GM06990 (cell line): ENCODE measurements around the gene KLK14.

Source experiments
- DNase-seq: peaks from one replicate; pipeline ENCODE4 v3.0.0-alpha.2; 2011; ENCODE audit not compliant: insufficient read length; ENCODE audit errors: extremely low read depth
- H3K27me3 ChIP-seq: replicated peaks from 2 replicates; pipeline ENCODE4 v1.6.0; 2011; ENCODE audit warnings: low read length; ENCODE audit not compliant: control insufficient read depth, insufficient read depth
- H3K36me3 ChIP-seq: 2 replicates; pipeline ENCODE4 v1.5.1; 2011; ENCODE audit warnings: low read length; ENCODE audit not compliant: control insufficient read depth, insufficient read depth
- H3K4me3 ChIP-seq: replicated peaks from 2 replicates; pipeline ENCODE4 v1.5.1; 2011; ENCODE audit warnings: low read depth, mild to moderate bottlenecking, control low read depth, low read length
- CTCF ChIP-seq: IDR thresholded peaks from 2 replicates; pipeline ENCODE4 v1.5.1; 2011; ENCODE audit warnings: low read length, control low read depth, mild to moderate bottlenecking, inconsistent platforms; ENCODE audit not compliant: insufficient read depth, poor library complexity, severe bottlenecking

Gene KLK14

GRCh38 chr19:51040151-51040550 is 42.5 kb downstream of the KLK14 start:
- no peaks in the 10 kb centered on the region for H3K27me3 ChIP-seq
- TF ChIP-seq CTCF = no peak
- no peak for DNase-seq

GRCh38 chr19:51036519-51036918 is 46.2 kb downstream of the KLK14 start:
- H3K4me3 ChIP-seq = no peak overlapping the region
- no peak for DNase-seq
- H3K27me3 ChIP-seq = 0 out of 2 replicates have a peak, but pooled peaks cover 1% of the 10 kb centered on the region
- no peak for TF ChIP-seq CTCF
- no peaks in the 10 kb centered on the region for H3K36me3 ChIP-seq

More at GRCh38 chr19:51040151-51040550, 42.5 kb downstream of the KLK14 start:
- Histone ChIP-seq H3K36me3 (no peaks in the 10 kb centered on the region), H3K4me3 (no peak overlapping the region)

- no peaks in the 10 kb centered on the region for H3K36me3 ChIP-seq
- no peak within 1 kb of the TSS for H3K4me3 ChIP-seq
- TF ChIP-seq CTCF = no peak
- 0 out of 2 replicates have a peak, but pooled peaks cover 1% of the 10 kb centered on the region for H3K27me3 ChIP-seq
- no peak for DNase-seq
These were observed 48.0 kb downstream of the KLK14 start, which contains the start of gene KLK12 for GRCh38 chr19:51034704-51035103. TSS of gene KLK12 (minus strand) at chr19:51035002. CDS start at chr19:51034621, 381 bp downstream.

GRCh38 chr19:51031880-51032225 is 50.8 kb downstream of the KLK14 start:
- H3K4me3 ChIP-seq = no peak overlapping the region
- peaks cover 1% of the 10 kb centered on the region; the same call in 1 of the 2 replicates for H3K27me3 ChIP-seq
- no peak for TF ChIP-seq CTCF
- no peak for DNase-seq
- H3K36me3 ChIP-seq = no peaks in the 10 kb centered on the region

GRCh38 chr19:51031220-51031879 is 51.3 kb downstream of the KLK14 start:
- Histone ChIP-seq H3K36me3 (no peaks in the 10 kb centered on the region), H3K27me3 (peaks cover 3% of the 10 kb centered on the region; the same call in 1 of the 2 replicates), H3K4me3 (no peak overlapping the region)
- DNase-seq = no peak
- no peak for TF ChIP-seq CTCF
